Measurements from ENCODE around the gene CRTAP.

Gene CRTAP

GRCh38 chr3:33111581-33111980 is 2.2 kb upstream of the CRTAP start:
- Histone ChIP-seq H3K9me3 (ENCODE audit: control insufficient read depth, low read length) (no peaks in the 10 kb centered on the region), H3K4ac (ENCODE audit: low read depth in 1 of 2, low read length in 2 of 2) (no peak overlapping the region), H2AFZ (ENCODE audit: low read depth, low read length) (no peak overlapping the region), H2BK12ac (ENCODE audit: low read length in 2 of 2) (no peak overlapping the region), H3K27me3 (ENCODE audit: control insufficient read depth in 1 of 2, insufficient read depth in 1 of 2, low read length in 2 of 2) (no peaks in the 10 kb centered on the region), H3K4me1 (ENCODE audit: control insufficient read depth, insufficient read depth, low read depth, low read length) (peaks cover 8% of the 10 kb centered on the region), H2AK5ac (ENCODE audit: low read length, severe bottlenecking) (no peak overlapping the region), H2BK15ac (ENCODE audit: low read depth, poor library complexity, severe bottlenecking) (no peak overlapping the region), H3K23ac (ENCODE audit: low read length in 2 of 2) (no peak overlapping the region), H3K4me3 (ENCODE audit: insufficient read depth in 1 of 2, low read depth in 1 of 2, low read length in 2 of 2) (no peak overlapping the region), H2BK5ac (ENCODE audit: low read depth, low read length, poor library complexity, severe bottlenecking) (no peak overlapping the region), H3K18ac (ENCODE audit: low read depth in 1 of 2, low read length in 2 of 2) (no peak overlapping the region), H3K4me2 (ENCODE audit: low read length, poor library complexity, severe bottlenecking) (no peak overlapping the region), H2BK120ac (ENCODE audit: low read depth, low read length) (no peak overlapping the region), H3K79me1 (replicated peaks; ENCODE audit: low read length, poor library complexity, severe bottlenecking) (peaks cover 1% of the 10 kb centered on the region), H3K9ac (ENCODE audit: low read length) (no peak overlapping the region), H4K91ac (ENCODE audit: low read length) (no peak overlapping the region), H3K14ac (ENCODE audit: low read length in 2 of 2) (no peak overlapping the region), H4K8ac (ENCODE audit: low read length) (no peak overlapping the region), H3K36me3 (ENCODE audit: control insufficient read depth in 1 of 2, insufficient read depth in 2 of 2, low read depth in 1 of 2, low read length in 2 of 2) (no peaks in the 10 kb centered on the region), H3K27ac (ENCODE audit: low read length, poor library complexity, severe bottlenecking) (no peak overlapping the region)
- 96% methylated on average over 7 of the region's 8 CpGs for WGBS
- DNase-seq, result no peak

GRCh38 chr3:33114622-33115023 is 809 bp downstream of the CRTAP start:
- Histone ChIP-seq H3K9me3 (ENCODE audit: control insufficient read depth, low read length) (no peaks in the 10 kb centered on the region), H2BK120ac (ENCODE audit: low read depth, low read length) (no peak overlapping the region), H4K91ac (ENCODE audit: low read length) (peak overlapping the region; percentile 61), H4K8ac (ENCODE audit: low read length) (peak overlapping the region; percentile 81), H3K36me3 (ENCODE audit: control insufficient read depth in 1 of 2, insufficient read depth in 2 of 2, low read depth in 1 of 2, low read length in 2 of 2) (peaks cover 0 to 18% of the 10 kb centered on the region in 2 experiments), H3K4me1 (ENCODE audit: control insufficient read depth, insufficient read depth, low read depth, low read length) (peaks cover 10% of the 10 kb centered on the region), H2BK15ac (ENCODE audit: low read depth, poor library complexity, severe bottlenecking) (peak overlapping the region; percentile 73), H3K4me3 (ENCODE audit: insufficient read depth in 1 of 2, low read depth in 1 of 2, low read length in 2 of 2) (peak overlapping the region in 1 of 2 experiments; percentile 88), H2AK5ac (ENCODE audit: low read length, severe bottlenecking) (no peak overlapping the region), H3K14ac (ENCODE audit: low read length in 2 of 2) (no peak overlapping the region), H3K9ac (ENCODE audit: low read length) (peak overlapping the region; percentile 97), H3K18ac (ENCODE audit: low read depth in 1 of 2, low read length in 2 of 2) (peak overlapping the region in 1 of 2 experiments; percentile 91), H3K4ac (ENCODE audit: low read depth in 1 of 2, low read length in 2 of 2) (peak overlapping the region; percentile 27 to 81), H3K4me2 (ENCODE audit: low read length, poor library complexity, severe bottlenecking) (peak overlapping the region; percentile 48), H2BK12ac (ENCODE audit: low read length in 2 of 2) (no peak overlapping the region), H3K79me1 (replicated peaks; ENCODE audit: low read length, poor library complexity, severe bottlenecking) (peaks cover 11% of the 10 kb centered on the region), H3K23ac (ENCODE audit: low read length in 2 of 2) (no peak overlapping the region), H3K27me3 (ENCODE audit: control insufficient read depth in 1 of 2, insufficient read depth in 1 of 2, low read length in 2 of 2) (no peaks in the 10 kb centered on the region), H2BK5ac (ENCODE audit: low read depth, low read length, poor library complexity, severe bottlenecking) (no peak overlapping the region), H3K27ac (ENCODE audit: low read length, poor library complexity, severe bottlenecking) (peak overlapping the region; percentile 83), H2AFZ (ENCODE audit: low read depth, low read length) (no peak overlapping the region)
- WGBS, result 48% methylated on average over 14 of the region's 14 CpGs
- DNase-seq, result no peak

GRCh38 chr3:33115024-33115768 is 1.4 kb downstream of the CRTAP start:
- no peak overlapping the region for H2BK120ac ChIP-seq (ENCODE audit: low read depth, low read length)
- H2AK5ac ChIP-seq (ENCODE audit: low read length, severe bottlenecking), result no peak overlapping the region
- peak overlapping the region; percentile 27 to 81 for H3K4ac ChIP-seq (ENCODE audit: low read depth in 1 of 2, low read length in 2 of 2)
- peak overlapping the region; percentile 97 for H3K9ac ChIP-seq (ENCODE audit: low read length)
- no peaks in the 10 kb centered on the region for H3K27me3 ChIP-seq (ENCODE audit: control insufficient read depth in 1 of 2, insufficient read depth in 1 of 2, low read length in 2 of 2)
- WGBS, result 51% methylated on average over 13 of the region's 13 CpGs
- H2BK15ac ChIP-seq (ENCODE audit: low read depth, poor library complexity, severe bottlenecking), result no peak overlapping the region
- H3K18ac ChIP-seq (ENCODE audit: low read depth in 1 of 2, low read length in 2 of 2), result peak overlapping the region in 1 of 2 experiments; percentile 91
- peak overlapping the region; percentile 8 to 88 for H3K4me3 ChIP-seq (ENCODE audit: insufficient read depth in 1 of 2, low read depth in 1 of 2, low read length in 2 of 2)
- H3K4me1 ChIP-seq (ENCODE audit: control insufficient read depth, insufficient read depth, low read depth, low read length), result peaks cover 10% of the 10 kb centered on the region
- no peaks in the 10 kb centered on the region for H3K9me3 ChIP-seq (ENCODE audit: control insufficient read depth, low read length)
- peak overlapping the region; percentile 61 for H4K91ac ChIP-seq (ENCODE audit: low read length)
- no peak overlapping the region for H2AFZ ChIP-seq (ENCODE audit: low read depth, low read length)
- H3K4me2 ChIP-seq (ENCODE audit: low read length, poor library complexity, severe bottlenecking), result peak overlapping the region; percentile 48
- H3K14ac ChIP-seq (ENCODE audit: low read length in 2 of 2), result no peak overlapping the region
- peak overlapping the region; percentile 83 for H3K27ac ChIP-seq (ENCODE audit: low read length, poor library complexity, severe bottlenecking)
- H2BK12ac ChIP-seq (ENCODE audit: low read length in 2 of 2), result no peak overlapping the region
- H3K36me3 ChIP-seq (ENCODE audit: control insufficient read depth in 1 of 2, insufficient read depth in 2 of 2, low read depth in 1 of 2, low read length in 2 of 2), result peaks cover 0 to 21% of the 10 kb centered on the region in 2 experiments
- no peak overlapping the region for H3K23ac ChIP-seq (ENCODE audit: low read length in 2 of 2)
- peak overlapping the region; percentile 81 for H4K8ac ChIP-seq (ENCODE audit: low read length)
- DNase-seq, result peak; percentile 90
- H3K79me1 ChIP-seq (replicated peaks; ENCODE audit: low read length, poor library complexity, severe bottlenecking), result peaks cover 12% of the 10 kb centered on the region
- H2BK5ac ChIP-seq (ENCODE audit: low read depth, low read length, poor library complexity, severe bottlenecking), result no peak overlapping the region

GRCh38 chr3:33117461-33117860 is 3.6 kb downstream of the CRTAP start:
- H3K79me1 ChIP-seq (replicated peaks; ENCODE audit: low read length, poor library complexity, severe bottlenecking), result peaks cover 23% of the 10 kb centered on the region
- WGBS, result 96% methylated on average over 3 of the region's 3 CpGs
- no peak overlapping the region for H3K9ac ChIP-seq (ENCODE audit: low read length)
- H2AFZ ChIP-seq (ENCODE audit: low read depth, low read length), result no peak overlapping the region
- no peak overlapping the region for H3K23ac ChIP-seq (ENCODE audit: low read length in 2 of 2)
- H3K27me3 ChIP-seq (ENCODE audit: control insufficient read depth in 1 of 2, insufficient read depth in 1 of 2, low read length in 2 of 2), result no peaks in the 10 kb centered on the region
- no peak for DNase-seq
- H2AK5ac ChIP-seq (ENCODE audit: low read length, severe bottlenecking), result no peak overlapping the region
- peaks cover 11 to 40% of the 10 kb centered on the region in 2 experiments for H3K36me3 ChIP-seq (ENCODE audit: control insufficient read depth in 1 of 2, insufficient read depth in 2 of 2, low read depth in 1 of 2, low read length in 2 of 2)
- H4K91ac ChIP-seq (ENCODE audit: low read length), result no peak overlapping the region
- H3K9me3 ChIP-seq (ENCODE audit: control insufficient read depth, low read length), result no peaks in the 10 kb centered on the region
- H3K4me1 ChIP-seq (ENCODE audit: control insufficient read depth, insufficient read depth, low read depth, low read length), result peaks cover 10% of the 10 kb centered on the region
- H3K4me3 ChIP-seq (ENCODE audit: insufficient read depth in 1 of 2, low read depth in 1 of 2, low read length in 2 of 2), result no peak overlapping the region
- H3K18ac ChIP-seq (ENCODE audit: low read depth in 1 of 2, low read length in 2 of 2), result no peak overlapping the region
- H2BK15ac ChIP-seq (ENCODE audit: low read depth, poor library complexity, severe bottlenecking), result no peak overlapping the region
- peak overlapping the region in 1 of 2 experiments; percentile 49 for H2BK12ac ChIP-seq (ENCODE audit: low read length in 2 of 2)
- no peak overlapping the region for H3K27ac ChIP-seq (ENCODE audit: low read length, poor library complexity, severe bottlenecking)
- H4K8ac ChIP-seq (ENCODE audit: low read length), result no peak overlapping the region
- H3K14ac ChIP-seq (ENCODE audit: low read length in 2 of 2), result no peak overlapping the region
- no peak overlapping the region for H3K4me2 ChIP-seq (ENCODE audit: low read length, poor library complexity, severe bottlenecking)
- peak overlapping the region in 1 of 2 experiments; percentile 15 for H3K4ac ChIP-seq (ENCODE audit: low read depth in 1 of 2, low read length in 2 of 2)
- no peak overlapping the region for H2BK5ac ChIP-seq (ENCODE audit: low read depth, low read length, poor library complexity, severe bottlenecking)
- H2BK120ac ChIP-seq (ENCODE audit: low read depth, low read length), result no peak overlapping the region
